NCI-H1436 treated with DMSO at 0.1 percent for 48 hours (cell line): Measurements from ENCODE around the gene AP3M1.
"Not testable (repeated sequence)": the region's sequence is repeated elsewhere in the genome, so short reads cannot be mapped to it uniquely, and the experiment has no call there.

ENCODE experiments used
- DNase-seq: peaks from one replicate; lab custom pipeline; 2025; lab: John Stamatoyannopoulos, UW

Gene AP3M1

GRCh38 chr10:74163319-74164068, 12.9 kb upstream of the AP3M1 start:
- no peak for DNase-seq

GRCh38 chr10:74160013-74160412, 9.4 kb upstream of the AP3M1 start:
- no peak for DNase-seq

- DNase-seq: no peak
These were observed 6.3 kb upstream of the AP3M1 start for GRCh38 chr10:74156919-74157289.

- no peak for DNase-seq
These were observed 3.0 kb upstream of the AP3M1 start for GRCh38 chr10:74153676-74154075.

- no peak for DNase-seq
These were observed 2.5 kb upstream of the AP3M1 start for GRCh38 chr10:74153123-74153522.

- no peak for DNase-seq
These were observed 1.5 kb upstream of the AP3M1 start for GRCh38 chr10:74151879-74152722.

- DNase-seq: peak; percentile 92
These were observed 606 bp upstream of the AP3M1 start, which contains the start of gene ADK for GRCh38 chr10:74150990-74151878. Gene ADK, plus strand, starts transcription at chr10:74151221. Its CDS starts 58 bp downstream, at chr10:74151279.

- DNase-seq: not testable (repeated sequence)
These were observed 3.6 kb downstream of the AP3M1 start for GRCh38 chr10:74146980-74147379.

- no peak for DNase-seq
These were observed 5.5 kb downstream of the AP3M1 start for GRCh38 chr10:74145133-74145532.

GRCh38 chr10:74140553-74140952, 10.1 kb downstream of the AP3M1 start:
- DNase-seq: no peak

- no peak for DNase-seq
These were observed 10.6 kb downstream of the AP3M1 start for GRCh38 chr10:74139981-74140380.

GRCh38 chr10:74138596-74138995, 12.0 kb downstream of the AP3M1 start:
- DNase-seq: not testable (repeated sequence)

- no peak for DNase-seq
These were observed 12.6 kb downstream of the AP3M1 start for GRCh38 chr10:74137992-74138391.

- no peak for DNase-seq
These were observed 15.2 kb downstream of the AP3M1 start for GRCh38 chr10:74135452-74135851.

- no peak for DNase-seq
These were observed 16.5 kb downstream of the AP3M1 start for GRCh38 chr10:74133923-74134820.

GRCh38 chr10:74123081-74123480, 27.5 kb downstream of the AP3M1 start:
- DNase-seq: no peak

GRCh38 chr10:74122060-74122459, 28.6 kb downstream of the AP3M1 start:
- DNase-seq: no peak

GRCh38 chr10:74121368-74121767, 29.3 kb downstream of the AP3M1 start:
- DNase-seq: no peak

- DNase-seq: no peak
These were observed 29.7 kb downstream of the AP3M1 start for GRCh38 chr10:74120911-74121310.

- DNase-seq: no peak
These were observed 31.8 kb downstream of the AP3M1 start for GRCh38 chr10:74118804-74119203.

- no peak for DNase-seq
These were observed 32.9 kb downstream of the AP3M1 start for GRCh38 chr10:74117738-74118137.
